NCI-H345 treated with DMSO at 0.1 percent for 48 hours (cell line): ENCODE data around the gene PSRC1.

ENCODE experiments used
- DNase-seq: peaks from one replicate; lab custom pipeline; 2025; ENCODE audit not compliant: unreplicated experiment; lab: John Stamatoyannopoulos, UW

The PSRC1 gene

GRCh38 chr1:109259674-109260557 lies 23.0 kb downstream of the PSRC1 start:
- DNase-seq, result no peak

GRCh38 chr1:109258481-109259466 lies 24.2 kb downstream of the PSRC1 start:
- DNase-seq, result no peak

- DNase-seq, result no peak
Measured at GRCh38 chr1:109257682-109258421, 25.1 kb downstream of the PSRC1 start.

GRCh38 chr1:109256971-109257681 lies 25.8 kb downstream of the PSRC1 start:
- DNase-seq, result no peak

- DNase-seq, result no peak
Measured at GRCh38 chr1:109256085-109256484, 26.9 kb downstream of the PSRC1 start.

- no peak for DNase-seq
Measured at GRCh38 chr1:109255678-109256077, 27.3 kb downstream of the PSRC1 start.

- DNase-seq, result no peak
Measured at GRCh38 chr1:109255097-109255651, 27.8 kb downstream of the PSRC1 start.

GRCh38 chr1:109254621-109255096 lies 28.3 kb downstream of the PSRC1 start:
- DNase-seq, result no peak

- no peak for DNase-seq
Measured at GRCh38 chr1:109253803-109254620, 28.9 kb downstream of the PSRC1 start.

GRCh38 chr1:109252893-109253802 lies 29.8 kb downstream of the PSRC1 start:
- no peak for DNase-seq

- DNase-seq, result no peak
Measured at GRCh38 chr1:109252167-109252892, 30.6 kb downstream of the PSRC1 start.

GRCh38 chr1:109251277-109252166 lies 31.4 kb downstream of the PSRC1 start:
- DNase-seq, result no peak

- no peak for DNase-seq
Measured at GRCh38 chr1:109250454-109251276, 32.3 kb downstream of the PSRC1 start.

- DNase-seq, result no peak
Measured at GRCh38 chr1:109249654-109250401, 33.1 kb downstream of the PSRC1 start.
